NCI-H748 (cell line): ENCODE results near the gene CKS2.
A peak's percentile ranks its signal among the peaks of the same experiment; 100 is the strongest.
"Not testable (repeated sequence)": the region's sequence is repeated elsewhere in the genome, so short reads cannot be mapped to it uniquely, and the experiment has no call there.

ENCODE experiments used
- DNase-seq: peaks from one replicate; lab custom pipeline; 2025; ENCODE audit not compliant: unreplicated experiment; lab: John Stamatoyannopoulos, UW

The CKS2 gene

DNA sequence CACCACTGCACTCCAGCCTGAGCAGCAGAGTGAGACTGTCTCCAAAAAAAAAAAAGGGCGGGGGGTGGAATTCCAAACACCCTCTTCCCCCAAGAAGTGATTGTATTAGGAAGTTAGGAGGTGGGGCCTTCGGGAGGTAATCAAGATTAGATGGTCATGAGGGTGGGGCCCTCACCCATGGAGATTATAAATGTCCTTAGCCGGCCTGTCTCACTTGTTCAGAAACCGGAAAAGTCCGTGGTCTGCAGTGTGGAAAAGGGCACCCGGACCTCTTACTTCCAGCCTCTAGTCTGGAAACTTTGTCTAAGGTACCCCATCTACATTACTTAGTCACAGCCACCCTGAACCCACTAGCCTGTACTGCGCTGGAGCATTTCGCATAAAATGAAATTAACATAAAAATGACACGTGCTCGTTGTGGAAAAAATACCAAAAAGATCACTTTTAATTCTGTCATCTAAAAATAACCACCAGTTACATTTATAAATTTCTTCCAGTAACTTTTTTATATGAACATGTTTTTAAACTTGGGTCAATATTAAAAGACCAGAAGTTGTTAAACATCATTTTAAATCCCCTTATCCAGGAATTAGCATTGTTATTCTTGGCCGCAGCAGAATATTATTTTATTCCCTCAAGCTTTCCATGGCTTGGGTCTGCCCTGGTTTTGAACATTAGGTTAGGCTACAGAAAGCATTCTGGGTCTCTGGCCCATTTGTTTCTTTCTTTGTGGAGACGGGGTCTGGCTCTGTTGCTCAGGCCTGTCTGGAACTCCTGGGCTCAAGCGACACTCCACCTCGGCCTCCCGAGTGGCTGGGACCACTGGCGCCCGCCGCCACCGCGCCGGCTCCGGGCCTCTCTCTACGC, 1.2 kb upstream of the CKS2 start:
- no peak for DNase-seq

DNA sequence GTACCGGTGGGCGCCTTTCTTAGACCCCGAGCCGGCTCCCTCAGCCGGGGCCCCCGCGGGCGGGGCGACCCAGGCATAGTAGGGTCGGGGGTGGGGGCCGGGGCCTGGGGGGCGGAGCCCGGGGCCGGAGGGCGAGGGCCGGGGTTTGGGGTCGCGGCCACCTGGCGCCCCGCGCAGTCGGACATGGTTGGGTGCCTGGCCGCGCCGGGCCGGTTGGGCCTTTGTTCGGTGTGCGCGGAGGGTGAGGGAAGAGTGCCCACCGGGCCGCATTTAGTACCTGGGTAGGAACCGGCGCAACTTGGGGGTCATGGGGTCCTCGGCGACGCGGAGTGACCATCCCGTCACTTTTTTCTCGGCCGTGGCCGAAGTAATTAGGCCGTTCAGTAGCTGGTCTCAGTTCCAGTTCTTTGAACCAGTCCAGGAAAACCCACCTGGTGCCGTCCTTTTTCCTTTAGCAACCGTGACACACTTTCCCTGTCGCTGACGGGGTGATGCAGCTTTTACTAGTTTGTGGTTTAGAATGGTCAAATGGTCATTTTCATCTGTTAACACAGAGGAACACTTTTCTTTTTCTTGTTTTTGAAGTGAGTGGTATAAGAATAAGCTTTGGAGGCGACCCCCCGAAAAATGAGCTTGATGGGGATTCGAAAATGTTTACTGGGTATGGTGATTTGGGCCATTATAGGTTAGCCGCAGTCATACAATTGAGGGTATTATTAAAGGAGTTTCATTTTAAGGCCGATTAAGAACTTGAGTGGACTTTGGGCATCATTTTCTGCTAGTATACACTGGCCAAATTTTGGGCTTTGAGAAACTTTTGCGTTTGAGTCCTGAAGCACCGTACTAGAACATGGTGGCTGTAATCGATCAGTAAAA, 589 bp downstream of the CKS2 start:
- peak; percentile 58 for DNase-seq

DNA sequence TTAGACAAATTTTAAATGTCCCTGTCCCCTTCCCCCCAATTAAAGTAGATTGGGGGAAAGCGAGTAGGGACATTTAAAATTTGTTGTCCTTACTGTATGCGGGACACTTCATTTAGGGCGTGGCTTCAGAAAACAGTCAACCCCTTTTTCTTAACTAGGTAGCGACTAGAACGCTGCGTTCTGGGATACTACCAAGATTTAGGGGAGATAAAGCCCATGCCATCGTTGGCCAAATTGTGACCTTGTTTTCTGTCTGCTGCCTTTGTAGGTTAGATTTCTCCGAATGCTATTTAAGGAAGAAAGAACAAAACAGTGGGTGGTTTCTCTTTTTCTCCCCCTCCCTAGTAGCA, 1.2 kb downstream of the CKS2 start:
- peak; percentile 32 for DNase-seq

DNA sequence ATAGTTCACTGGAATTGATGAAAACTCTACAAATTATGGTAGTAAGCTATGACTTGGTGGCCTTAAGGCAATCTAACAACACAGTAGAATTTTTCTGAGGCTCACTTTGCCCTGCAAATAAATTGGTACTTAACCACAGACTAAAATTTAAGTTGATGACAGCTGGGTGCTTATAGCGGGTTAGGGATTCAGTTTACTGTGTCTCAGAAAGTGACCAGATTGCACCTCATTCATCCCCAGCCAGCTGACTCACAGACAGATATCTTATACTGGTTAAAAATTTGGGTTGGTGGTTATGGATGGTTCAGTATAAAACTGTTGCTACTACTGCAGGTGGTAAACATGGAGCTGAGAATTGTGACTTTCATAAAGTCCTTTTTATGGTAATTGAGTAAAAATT, 2.8 kb downstream of the CKS2 start:
- DNase-seq, result no peak

DNA sequence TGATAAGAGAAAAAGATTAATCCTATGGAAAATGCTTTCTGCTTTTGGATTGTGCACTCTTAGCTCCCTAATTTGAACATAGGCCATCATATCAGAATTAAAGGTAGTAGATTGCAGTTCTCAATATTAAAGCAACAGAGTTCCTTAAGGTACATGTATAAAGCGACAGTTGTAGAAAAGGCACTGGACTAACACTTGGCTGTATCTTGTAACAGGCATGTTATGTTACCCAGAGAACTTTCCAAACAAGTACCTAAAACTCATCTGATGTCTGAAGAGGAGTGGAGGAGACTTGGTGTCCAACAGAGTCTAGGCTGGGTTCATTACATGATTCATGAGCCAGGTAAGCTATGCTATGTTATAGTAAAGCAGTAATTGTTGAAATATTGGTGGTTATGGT, 4.0 kb downstream of the CKS2 start:
- DNase-seq, result no peak

DNA sequence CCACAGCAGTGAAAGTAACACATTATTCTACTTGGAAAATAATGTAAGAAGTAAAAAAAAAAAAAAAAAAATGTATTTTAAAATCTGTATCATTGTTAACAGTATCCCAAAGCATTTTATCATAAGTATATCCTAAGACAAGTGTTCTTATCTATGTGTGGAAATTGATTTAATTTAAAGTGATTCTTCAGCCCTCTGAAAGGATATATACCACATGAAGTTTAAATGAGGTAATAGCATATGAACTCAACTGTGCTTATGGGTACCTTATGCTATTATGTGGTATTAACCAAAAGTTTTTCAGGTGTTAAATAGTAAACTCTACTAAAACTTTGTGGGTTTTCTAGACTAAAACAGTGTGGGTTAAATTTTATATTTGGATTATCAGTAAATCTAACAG, 4.5 kb downstream of the CKS2 start:
- no peak for DNase-seq

DNA sequence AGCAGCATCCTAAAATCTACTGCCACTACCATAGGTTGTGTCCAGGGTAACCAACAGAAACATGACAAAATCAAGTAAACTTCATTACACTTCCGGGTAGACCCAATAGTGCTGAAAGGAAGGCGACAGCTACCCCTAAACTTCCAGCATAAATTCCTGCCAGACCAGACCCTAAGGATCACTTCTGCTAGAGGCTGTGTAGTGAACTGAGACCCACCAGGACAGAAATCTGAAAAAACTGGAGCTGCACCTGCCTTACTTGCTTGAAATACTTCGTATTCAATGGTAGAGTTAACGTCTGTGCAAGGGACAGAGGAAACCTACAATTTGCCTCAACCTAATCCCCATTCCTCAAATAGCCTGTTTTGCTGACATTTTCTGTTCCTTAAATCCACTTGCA, 6.3 kb downstream of the CKS2 start:
- DNase-seq, result no peak

DNA sequence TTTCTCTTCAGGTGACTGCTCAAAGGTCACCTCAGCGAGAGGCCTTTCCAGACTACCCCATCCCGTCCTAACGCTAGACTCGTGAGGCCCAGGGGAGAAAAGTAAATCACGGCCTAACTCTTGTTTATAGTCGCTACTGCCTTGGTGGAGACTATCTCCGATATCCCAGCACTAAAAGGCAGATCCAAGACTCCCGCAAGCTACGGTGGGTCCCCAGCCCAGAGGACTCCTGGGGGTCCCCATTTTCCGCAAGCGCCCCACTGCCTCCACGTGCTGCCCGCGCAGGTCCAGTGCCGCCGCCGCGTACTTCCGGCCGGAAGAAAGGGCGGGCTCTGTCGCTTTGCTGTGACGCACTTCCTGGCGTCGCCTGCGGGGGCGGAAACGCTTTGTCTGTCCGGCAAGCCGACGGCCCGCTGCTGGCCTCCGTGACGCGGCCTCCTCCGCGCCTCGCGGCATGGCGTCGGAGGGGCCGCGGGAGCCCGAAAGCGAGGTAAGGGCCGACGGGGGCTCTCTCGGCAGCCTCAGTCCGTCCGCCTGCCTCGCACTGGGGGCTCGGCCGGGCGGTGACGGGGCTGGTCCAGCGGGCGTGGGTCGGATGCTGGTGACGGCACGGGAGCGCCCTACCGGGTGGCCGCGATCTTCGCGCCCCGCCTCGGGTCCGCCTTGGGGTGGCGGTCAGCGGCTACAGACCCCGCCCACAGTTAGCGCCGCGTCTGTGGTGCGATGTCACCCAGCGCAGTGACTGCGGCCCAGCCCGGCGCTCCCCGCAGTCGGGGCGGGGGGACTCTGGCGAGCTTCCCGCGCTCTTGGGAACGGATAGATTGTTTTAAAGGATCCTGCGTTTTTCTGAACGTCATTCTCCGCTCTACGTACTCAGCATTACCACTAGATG, 7.4 kb downstream of the CKS2 start, which contains the start of gene SECISBP2:
TSS of gene SECISBP2 (plus strand) at position 378 of the 892 bp plus-strand sequence. CDS start at position 455, 77 bp downstream.
- peak; percentile 98 for DNase-seq

DNA sequence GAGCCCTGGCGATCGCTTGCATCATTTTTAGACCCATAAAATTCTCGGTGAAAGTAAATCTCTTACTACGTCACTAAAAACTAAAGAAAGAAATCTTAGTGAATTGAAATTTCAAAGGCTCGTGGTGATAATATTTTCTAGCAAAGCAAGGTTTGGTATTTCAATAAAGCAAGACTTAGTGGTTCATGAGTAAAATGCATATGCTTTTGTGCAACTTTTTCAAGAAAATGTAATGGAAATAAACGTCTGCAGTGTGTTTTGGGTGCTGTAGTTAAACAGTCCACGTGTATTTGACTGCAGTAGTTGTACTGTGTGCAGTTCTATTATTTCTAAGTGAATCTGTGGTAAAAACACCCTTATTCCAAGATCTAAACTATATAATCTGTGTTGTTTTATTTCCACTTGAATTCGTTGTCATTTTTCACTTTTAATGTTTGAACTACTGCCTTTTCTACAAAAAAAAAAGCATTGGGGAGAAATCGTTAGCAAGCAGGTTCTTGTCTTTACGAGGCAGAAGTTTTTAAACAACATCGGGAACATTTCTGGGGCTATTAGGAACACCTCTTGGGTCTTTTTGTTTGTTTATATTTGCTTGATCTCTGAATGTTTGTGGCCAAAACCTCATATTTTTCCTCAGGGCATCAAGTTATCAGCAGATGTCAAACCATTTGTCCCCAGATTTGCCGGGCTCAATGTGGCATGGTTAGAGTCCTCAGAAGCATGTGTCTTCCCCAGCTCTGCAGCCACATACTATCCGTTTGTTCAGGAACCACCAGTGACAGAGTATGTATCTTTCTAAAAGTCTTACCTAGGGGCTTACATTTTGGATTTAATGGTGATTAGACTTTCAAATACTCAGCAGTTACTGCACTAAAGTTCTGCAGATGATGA, 8.3 kb downstream of the CKS2 start:
- DNase-seq, result no peak

DNA sequence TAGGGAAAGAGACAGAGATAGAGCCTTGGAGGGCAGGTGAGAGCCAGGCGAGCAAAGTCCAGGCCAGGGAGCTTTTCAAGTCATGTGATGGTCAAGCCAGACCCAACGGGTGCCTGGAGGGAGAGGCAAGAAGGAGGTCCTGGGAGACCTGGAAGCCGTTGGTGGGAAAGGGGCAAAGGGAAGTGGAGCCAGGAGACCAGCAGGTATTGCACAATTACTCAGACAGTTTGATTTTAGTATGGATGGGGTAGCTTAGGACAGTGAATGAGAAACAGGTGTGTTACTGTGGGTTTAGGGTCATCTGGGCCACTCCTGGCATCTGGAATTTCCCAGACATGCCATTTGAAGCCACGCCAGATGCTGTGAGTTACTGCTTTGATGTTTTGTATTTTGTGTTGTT, 12.4 kb downstream of the CKS2 start:
- DNase-seq, result no peak

DNA sequence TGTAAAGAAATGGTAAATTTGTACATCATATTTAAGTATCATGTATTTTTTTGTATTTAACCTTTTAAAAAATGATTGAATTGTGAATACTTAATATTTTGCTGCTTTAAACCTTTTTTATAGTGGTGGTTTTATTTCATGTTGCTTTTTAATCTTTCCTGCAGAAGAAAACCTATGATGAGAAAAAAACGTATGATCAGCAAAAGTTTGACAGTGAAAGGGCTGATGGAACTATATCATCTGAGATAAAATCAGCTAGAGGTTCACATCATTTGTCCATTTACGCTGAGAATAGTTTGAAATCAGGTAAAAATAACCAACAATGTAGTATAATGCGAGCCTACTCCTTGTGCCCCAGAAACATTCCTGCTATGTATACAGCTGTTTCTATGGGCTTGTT, 14.7 kb downstream of the CKS2 start:
- DNase-seq, result no peak

DNA sequence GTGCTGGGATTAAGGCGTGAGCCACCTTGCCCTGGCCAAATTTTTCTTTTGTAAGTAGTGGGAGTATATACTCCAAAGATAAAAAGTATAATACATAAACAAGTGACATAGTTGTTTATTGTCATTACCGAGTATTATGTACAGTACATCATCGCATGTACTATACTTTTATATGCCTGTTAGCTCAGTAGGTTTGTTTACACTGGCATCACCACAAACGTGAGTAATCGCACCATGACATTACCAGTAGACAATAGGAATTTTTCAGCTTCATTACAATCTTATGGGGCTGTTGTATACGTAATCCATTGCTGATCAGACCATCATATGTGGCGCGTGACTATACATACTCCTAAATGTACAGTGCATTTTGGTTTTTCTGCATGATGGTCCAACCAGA, 17.1 kb downstream of the CKS2 start:
- no peak for DNase-seq

DNA sequence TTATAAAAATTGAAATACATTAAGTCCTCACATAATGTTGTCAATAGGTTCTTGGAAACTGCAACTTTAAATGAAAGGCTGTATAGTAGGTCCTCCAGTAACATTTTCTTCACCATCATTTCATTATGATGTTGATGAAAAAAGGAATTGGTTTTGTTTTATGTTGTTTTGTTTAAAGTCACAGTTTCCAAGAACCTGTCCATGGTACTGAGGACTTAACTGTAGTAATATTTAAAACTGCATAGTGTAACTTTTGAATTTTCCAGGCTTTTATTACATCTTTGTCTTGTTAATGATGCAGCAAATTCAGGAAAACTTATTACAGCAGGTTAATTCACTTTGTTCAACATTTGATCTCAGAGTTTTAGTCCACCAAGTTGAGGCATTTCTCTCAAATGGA, 18.9 kb downstream of the CKS2 start:
- no peak for DNase-seq

DNA sequence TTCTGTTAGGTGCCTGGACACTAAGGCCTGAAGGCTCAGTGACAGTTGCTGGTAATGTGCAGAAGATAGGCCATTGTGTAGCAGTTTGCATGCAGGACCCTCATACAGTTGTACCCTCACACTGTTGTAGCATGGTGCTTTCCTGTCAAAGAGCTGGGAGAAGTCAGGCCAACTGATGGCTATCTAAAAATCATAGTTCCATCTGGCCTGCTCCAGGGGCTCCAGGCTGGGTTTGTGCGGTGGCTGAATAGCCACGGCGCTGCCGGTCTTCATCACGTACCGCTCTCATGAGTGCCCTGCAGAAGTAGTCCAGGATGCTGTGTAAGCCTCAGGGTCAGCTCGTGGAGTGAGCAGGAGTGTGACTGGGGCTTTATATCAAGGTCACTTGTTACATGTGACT, 19.5 kb downstream of the CKS2 start:
- DNase-seq, result no peak

DNA sequence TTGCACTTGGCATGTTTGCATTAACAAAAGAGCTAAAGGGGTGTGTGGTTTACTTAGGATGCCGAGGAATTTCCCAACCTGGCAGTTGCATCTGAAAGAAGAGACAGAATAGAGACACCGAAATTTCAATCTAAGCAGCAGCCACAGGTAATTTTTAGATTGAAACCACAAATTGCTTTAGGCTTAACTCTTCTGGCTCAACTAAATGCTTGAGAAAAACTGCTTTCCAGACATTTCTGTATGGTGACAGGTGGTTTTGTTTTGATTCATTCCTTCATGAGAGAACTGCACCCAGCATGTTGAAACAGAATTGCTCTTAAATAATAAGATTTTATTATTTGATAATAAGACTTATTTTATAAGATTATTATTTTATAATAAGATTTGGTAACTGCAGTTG, 28.8 kb downstream of the CKS2 start:
- DNase-seq, result no peak

DNA sequence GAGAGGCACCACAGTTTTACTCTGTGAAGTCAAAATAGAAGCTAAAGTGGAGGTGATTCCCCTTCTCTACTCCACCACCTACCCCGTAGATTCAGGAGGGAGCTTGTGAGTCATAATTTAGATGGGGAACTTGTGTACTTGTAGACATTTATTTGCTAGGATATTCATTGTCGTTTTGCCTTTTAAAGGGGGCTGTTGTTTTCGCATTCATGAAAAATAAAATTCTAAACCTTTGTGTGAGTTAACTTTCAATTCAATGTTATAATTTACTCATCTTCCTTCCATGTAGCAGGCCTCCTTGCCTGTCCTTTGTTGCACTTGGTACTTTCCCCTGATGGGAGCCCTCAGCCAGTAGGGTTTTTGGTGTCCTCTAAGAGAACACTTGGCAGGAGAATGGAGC, 29.3 kb downstream of the CKS2 start:
- DNase-seq, result no peak

DNA sequence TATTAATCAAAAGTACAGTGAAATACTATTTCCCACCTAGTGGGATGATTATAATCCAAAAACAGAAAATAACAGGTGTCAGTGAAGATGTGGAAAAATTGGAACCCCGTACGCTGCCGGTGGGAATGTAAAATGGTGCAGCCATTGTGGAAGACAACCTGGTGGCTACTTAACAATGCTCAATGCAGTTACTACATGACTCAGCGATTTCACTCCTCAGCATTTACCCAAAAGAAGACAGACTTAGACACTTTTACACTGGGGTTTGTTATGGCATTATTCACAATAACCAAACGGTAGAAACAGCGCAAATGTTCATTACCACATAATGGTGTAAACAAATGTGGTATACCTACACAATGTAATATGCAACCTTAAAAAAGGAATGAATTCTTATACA, 31.2 kb downstream of the CKS2 start:
- no peak for DNase-seq

DNA sequence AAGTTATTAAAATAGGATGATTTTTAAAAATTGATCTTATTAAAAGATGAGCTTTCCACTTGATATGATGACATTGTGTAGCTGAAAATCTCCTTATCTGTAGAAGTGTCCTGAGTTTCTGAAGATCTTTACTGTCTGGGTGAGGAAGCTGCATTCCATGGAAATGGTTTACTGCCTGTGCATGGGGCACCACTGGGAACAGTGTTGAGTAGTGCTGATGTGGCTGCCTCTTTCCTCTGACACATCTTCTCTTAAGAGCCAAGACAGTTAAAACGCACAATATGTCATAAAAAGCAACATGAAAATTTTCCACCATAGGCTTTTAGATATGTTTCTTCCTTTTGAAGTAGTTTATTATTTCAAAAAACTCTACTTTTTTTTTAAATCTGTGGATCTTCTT, 32.0 kb downstream of the CKS2 start:
- DNase-seq, result no peak

DNA sequence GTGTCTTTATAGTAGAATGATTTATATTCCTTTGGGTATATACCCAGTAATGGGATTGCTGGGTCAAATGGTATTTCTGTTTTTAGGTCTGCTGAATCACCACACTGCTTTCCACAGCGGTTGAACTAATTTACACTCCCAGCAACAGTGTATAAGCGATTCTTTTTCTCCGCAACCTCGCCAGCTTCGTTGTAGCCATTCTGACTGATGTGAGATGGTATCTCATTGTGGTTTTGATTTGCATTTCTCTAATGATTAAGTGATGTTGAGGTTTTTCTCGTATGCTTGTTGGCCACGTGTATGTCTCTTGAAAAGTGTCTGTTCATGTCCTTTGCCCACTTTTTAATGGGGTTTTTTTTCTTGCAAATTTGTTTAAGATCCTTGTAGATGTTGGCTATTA, 32.8 kb downstream of the CKS2 start:
- DNase-seq, result not testable (repeated sequence)

DNA sequence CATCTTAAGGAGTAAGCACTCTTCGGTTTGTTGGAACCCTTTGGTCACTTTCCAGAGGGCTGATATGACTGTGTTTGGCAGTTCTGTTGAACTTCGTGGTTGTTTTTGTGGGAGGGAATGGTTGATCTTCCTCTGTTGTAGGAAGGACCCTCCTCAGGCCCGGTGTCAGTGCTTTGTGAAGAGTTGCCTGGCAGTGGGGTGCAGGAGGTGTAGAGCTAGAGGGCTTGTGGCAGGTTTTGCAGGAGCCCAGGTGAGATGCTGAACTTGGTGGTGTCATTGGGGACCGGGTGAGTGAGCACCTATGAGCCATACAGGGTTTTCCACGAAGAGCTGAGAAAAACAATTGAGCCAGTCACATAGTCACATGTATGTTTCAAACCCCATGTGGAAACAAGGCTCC, 34.5 kb downstream of the CKS2 start:
- DNase-seq, result no peak
